HG02885 (cell line): ENCODE results near the gene KCNA2.

Experiments
- ATAC-seq: cut with Tn5 transposase; IDR thresholded peaks from one replicate; pipeline ENCODE4 v1.9.1; 2021; ENCODE audit warnings: mild to moderate bottlenecking; ENCODE audit not compliant: unreplicated experiment, poor library complexity

The KCNA2 gene

GRCh38 chr1:110576441-110576840, 29.7 kb downstream of the KCNA2 start:
- ATAC-seq, result no peak

DNA sequence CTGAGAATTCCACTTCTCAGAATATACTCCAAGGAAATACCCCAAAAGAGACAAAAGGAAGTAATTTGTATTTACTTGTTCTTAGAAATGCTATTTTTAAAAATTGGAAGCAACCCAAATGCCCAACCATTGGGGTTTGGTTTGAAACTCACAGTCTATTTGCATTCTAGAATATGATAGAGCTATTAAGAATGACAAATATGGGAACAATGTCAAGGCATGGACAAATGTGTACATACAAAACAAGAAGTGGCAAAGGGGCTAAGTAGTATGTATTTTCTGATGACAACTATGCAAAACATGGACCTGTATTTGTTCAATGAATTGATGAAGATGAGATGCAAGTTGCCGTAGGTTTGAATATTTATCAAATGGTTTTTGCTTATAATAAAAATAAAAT, 32.8 kb downstream of the KCNA2 start:
- ATAC-seq, result no peak

DNA sequence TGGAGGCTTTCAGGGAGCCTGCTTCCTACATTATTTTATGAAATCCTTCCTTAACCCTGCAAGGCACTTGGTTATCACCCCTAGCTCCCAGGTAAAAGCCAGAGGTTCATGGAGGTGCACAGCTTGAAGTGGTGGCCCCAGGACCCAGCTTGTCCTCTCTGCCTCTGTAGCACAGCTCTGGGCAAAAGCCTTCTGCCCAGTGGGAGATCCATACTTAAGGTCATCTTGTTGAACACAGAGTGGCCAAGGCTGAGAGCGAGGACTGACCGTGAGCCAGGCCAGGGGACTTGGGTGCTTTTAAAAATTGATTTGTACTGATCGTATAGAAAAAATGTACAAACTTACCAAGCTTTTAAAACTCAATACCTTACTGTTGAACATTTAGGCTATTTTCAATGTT, 33.4 kb downstream of the KCNA2 start:
- no peak for ATAC-seq

GRCh38 chr1:110570901-110571300, 35.3 kb downstream of the KCNA2 start:
- no peak for ATAC-seq

DNA sequence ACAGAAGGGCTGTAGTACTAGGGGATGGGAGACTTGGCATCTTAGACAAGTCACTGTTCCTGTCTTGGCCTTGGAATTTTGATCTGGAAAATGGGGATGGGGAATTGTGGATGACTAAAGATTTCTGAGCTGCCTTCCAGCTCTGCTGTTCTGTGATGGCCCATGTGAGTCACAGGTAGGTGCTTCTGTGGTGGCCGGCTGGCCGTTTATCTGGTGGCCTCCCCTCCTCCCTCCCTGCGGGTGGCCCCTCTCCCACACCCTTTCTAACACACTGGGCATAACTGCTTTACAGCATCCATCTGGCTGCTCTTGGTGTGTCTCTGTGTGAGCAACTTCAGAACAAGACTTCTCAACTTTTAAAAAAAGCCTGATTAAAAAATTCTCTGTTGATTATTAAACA, 35.9 kb downstream of the KCNA2 start:
- no peak for ATAC-seq

DNA sequence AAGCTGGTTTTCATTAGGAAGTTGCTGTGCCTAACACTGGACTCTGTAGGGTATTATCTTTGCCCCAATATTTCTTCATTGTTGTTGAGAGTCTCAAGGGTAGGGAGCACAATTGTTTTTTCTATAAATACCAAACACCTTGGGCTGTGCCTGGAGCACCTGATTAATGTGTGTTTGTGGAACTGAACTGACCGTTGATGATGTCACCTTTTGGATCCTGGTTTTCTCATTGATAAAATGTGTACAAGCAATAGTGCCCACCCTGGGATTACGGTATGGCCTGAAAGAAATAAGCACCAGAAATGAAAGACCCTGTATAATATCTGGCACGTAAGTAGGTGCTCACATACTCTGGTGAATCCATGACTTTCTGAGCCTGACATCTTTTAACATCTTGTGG, 39.3 kb downstream of the KCNA2 start:
- ATAC-seq, result no peak

- ATAC-seq, result no peak
Observed at GRCh38 chr1:110565565-110565964, 40.6 kb downstream of the KCNA2 start.

DNA sequence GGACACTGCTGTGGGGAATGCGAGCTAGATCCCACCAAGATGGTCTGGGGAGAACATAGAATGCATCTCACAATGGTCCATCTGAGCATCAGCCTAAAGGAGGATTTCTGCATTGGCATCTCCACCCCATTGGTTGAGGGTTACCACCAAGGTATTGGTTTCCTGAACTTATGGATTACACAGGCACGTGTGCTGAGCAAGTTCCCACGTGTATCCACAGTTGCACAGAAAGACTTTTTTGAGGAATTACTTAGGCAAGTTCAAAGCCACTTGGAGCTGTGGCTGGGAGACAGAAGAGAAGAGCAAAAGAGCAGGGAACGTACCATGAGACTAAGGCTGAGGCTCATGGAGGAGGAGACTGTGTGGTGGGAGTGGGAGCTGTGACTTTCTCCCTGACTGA, 43.1 kb downstream of the KCNA2 start:
- ATAC-seq, result no peak

DNA sequence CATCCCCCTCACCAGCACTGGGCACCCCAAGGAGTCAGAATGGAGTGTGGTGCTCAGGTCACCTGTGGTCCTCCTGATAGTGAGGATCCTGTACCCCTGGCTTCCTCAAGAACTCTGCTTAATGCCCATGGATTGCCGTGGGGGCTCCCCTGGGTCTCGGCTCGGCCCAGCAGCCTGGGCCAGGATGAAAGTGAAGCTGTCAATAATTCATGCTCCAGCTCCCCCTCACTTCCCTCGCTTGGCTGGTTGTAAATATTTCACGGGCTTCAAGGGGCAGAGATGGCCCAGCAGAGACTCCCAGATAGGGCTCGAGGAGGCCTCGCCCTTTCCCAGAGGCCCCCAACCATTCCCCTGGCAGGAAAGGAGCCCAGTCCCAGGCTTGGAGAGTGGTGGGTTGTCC, 44.6 kb downstream of the KCNA2 start:
- no peak for ATAC-seq

DNA sequence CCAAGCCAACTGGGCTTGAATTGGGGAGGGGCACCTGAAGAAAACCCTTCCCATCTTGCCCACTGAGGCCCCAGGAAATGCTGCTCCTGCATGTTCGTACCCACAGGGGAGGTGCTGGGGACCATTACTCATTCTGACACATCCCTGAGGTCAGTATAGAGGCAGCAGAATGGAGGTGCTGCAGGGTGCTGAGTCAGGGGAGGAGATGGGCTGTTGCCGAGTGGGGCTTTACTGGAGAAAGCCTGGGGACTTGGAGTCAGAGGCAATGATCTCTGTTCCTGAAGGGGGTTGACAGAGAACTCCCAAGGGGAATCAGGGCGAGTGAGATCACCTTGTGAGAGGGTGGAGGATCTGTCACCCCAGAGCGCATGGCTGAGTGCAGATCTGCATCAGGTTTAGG, 47.0 kb downstream of the KCNA2 start:
- no peak for ATAC-seq

DNA sequence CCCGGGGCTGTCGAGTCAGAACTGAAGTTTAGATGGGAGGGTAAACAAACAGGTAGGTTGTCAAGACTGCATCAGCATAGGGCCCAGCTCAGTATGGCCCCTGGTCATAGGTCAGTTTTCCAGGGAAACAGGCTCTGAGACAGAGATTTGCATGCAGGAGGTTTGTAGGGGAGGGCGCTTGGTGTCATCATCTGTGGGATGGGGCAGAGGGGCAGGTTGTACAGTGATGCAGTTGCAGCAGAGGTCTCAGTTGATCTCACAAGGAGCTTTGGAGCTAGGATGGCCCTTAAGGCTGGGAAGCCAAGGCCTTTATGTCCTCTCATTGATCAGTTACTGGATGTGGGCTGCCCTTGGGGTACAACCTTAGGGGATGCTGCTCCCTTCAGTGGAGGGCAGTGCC, 48.7 kb downstream of the KCNA2 start:
- no peak for ATAC-seq

DNA sequence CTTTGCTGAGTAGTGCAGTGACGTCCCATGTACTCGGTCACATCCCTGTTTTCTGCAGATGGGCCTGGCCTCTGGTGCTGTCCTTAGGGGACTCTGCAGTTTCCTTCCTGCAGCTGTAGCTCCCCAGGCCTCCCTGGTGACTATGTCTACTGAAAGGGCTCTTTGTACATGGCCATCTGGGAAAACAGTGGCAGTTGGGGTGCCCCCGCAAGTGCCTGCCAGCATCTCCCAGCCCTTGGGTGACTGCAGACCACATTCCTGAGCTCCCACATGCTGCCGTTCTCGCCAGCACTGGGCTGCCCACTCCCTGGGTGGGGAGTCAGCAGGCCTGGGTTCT, 49.7 kb downstream of the KCNA2 start:
- no peak for ATAC-seq

DNA sequence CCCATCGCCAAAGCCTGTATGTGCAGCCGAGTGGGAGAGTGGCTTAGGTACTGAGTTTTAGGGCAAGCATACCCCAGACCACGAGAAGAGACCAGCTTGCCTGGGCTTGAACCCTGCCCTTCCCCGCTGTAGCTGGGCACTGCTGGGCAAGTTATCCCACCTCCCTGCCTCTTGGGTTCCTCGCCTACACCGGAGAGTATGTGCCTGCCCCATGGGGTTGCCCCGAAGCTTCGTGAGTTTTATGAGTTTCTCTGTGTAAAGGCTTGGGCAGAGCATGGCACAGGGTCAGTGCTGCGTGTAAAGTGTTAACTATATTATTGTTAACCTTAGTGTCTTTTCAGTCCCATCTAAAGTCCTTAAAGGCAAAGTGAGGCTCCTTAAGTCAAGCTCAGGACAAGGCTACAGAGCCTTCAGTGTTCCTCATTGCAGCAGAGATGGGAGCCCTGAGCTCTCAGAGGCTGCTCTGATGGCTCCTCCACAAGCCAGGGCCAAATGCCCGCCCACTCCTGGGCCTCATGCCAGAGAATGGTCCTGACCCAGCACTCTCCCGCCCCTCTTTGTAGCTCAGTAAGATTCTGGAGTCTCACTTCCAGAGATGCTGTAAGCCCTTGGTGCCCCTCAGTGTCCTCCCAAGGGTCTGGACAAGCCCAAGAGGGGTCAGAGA, 50.2 kb downstream of the KCNA2 start:
- no peak for ATAC-seq

DNA sequence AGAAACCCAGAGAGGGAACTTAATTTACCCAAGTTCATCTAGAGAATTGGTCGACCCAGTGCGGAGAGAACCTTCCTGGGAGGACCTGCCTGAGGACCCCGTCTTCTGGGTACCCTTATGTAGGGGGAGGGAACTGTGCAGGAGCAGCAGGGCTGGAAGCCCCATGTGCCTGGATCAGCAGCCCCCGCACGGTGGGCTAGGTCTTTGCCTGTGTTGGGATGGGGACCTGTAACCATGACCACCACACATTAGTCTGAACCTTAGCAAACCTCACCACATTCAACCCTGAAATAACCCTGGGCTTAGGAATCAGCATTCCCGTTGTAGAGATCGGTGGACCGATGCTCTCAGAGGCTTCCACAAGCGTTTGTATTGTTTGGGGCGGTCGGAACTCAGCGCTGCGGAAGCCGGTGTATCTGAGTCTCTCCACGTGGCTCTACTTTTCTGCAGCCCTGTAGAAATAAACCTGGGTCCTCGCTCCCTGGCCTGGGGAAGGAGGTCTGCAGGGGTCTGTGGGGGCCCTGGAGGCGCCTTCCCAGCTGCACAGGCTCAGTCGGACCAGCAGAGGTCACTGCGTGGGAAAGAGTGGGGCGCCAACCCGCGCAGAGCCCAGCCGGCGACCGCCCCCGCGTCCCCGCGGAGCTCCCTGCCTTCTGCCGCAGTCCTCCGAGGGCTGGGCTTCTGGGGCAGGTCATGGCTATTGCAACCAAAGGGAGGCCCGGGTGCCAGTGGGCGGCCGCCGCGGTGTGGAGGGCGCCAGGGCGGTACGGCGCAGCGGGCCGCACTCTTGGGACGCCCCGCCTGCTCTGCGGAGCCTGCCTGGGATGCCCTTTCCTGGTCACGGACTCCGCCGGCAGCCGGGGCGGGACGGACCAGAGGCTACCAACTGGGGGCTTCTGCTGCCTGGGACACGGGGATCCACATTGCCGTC, 51.0 kb downstream of the KCNA2 start:
- ATAC-seq, result no peak

DNA sequence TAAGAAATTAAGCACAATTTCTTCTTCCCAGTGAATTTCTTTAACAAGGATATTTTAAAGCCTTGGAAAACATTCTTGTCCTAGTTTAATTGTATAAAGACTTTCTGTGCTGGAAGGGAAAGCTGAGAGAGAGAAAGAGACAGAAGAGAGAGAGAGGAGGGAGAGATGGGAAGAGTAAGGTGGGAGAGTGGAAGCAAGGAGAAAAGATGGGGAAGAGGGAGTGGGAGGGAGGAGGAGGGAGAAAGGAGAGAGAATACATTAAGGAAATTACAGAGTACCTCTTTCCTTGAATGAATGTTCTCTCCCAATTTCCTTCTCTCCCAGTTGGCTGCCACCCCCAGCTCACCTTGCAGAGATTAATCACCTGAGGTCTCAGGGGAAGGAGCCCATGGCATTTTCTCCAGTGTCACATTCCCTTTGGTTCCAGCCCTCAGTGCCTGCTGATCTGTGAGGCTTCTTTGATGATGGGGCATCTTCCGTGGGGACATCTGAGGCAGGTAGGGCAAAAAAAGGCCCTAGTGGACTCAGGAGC, 54.8 kb downstream of the KCNA2 start:
- ATAC-seq, result no peak

- no peak for ATAC-seq
Observed at GRCh38 chr1:110549831-110550230, 56.3 kb downstream of the KCNA2 start.

- ATAC-seq, result no peak
Observed at GRCh38 chr1:110548381-110548780, 57.8 kb downstream of the KCNA2 start.

- ATAC-seq, result no peak
Observed at GRCh38 chr1:110547017-110547416, 59.1 kb downstream of the KCNA2 start.

DNA sequence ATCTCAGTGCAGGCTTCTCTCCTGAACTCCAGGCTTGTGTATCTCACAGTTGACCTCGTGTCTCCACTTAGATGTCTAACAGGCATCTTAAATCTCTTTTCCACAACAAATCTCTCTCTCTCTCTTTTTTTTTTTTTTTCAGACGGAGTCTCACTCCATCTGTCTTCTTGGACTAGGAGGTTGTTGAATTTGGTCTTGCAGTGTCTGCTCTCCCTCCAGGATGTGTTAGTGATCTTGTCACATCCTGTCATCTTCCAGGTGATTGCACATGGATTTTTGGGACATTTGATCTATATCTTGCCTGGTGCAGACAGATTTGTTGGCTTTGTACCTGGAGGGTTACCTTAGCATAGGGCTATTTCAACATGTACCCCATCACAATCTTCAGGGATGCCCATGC, 60.7 kb downstream of the KCNA2 start:
- ATAC-seq, result no peak

- no peak for ATAC-seq
Observed at GRCh38 chr1:110544753-110545152, 61.4 kb downstream of the KCNA2 start.
